GM12878 (cell line): ENCODE results near the gene TULP4. TPM values are rescaled to one million over a fixed set of nuclear protein-coding genes. Genes with fewer than 3 reads are reported as not detected.
"Not testable (repeated sequence)": the region's sequence is repeated elsewhere in the genome, so short reads cannot be mapped to it uniquely, and the experiment has no call there.

ENCODE experiments used
- ATAC-seq: fragments of 200-7000 bp; cut with Tn5 transposase; 3 replicates; pipeline ENCODE4 v1.9.1; 2020; ENCODE audit warnings: mild to moderate bottlenecking, moderate library complexity
- BruUV-seq: library from RNA; stranded (reverse); fragments of 400-500 nt; replicated peaks from 2 replicates; lab custom pipeline; 2021; lab: Mats Ljungman, UMichigan
- CTCF ChIA-PET: fragments of 300-600 bp; sonication (Branson Sonifier 250); formaldehyde crosslinking; extraction: SDS; loops from one replicate; lab custom pipeline; 2021; ENCODE audit warnings: inconsistent platforms; lab: Yijun Ruan, JAX
- POLR2A ChIA-PET: fragments of 350-600 bp; formaldehyde crosslinking; extraction: SDS; loops from one replicate; lab custom pipeline; 2021; ENCODE audit warnings: inconsistent platforms; lab: Charles Lee
- RAD21 ChIA-PET: fragments of 300-600 bp; sonication (Branson Sonifier 250); formaldehyde crosslinking; loops from one replicate; lab custom pipeline; 2023; ENCODE audit warnings: antibody characterized with exemption; ENCODE audit not compliant: unreplicated experiment; lab: Charles Lee
- SMC1A ChIA-PET: fragments of 300-600 bp; sonication (Branson Sonifier 250); formaldehyde crosslinking; loops from one replicate; lab custom pipeline; 2023; ENCODE audit not compliant: unreplicated experiment, uncharacterized antibody; lab: Charles Lee
- DNase-seq: peaks from one replicate; pipeline ENCODE4 v3.0.0-alpha.2; 2011; ENCODE audit warnings: low read depth, low spot score
- FAIRE-seq: peaks from 3 replicates; lab custom pipeline; 2011; peaks lifted over from hg19 to GRCh38; lab: Jason Lieb, UNC
- H2AFZ ChIP-seq: 2 replicates; pipeline ENCODE4 v1.6.0; 2011; ENCODE audit warnings: low read depth, low read length, control low read depth; ENCODE audit not compliant: control insufficient read depth
- H3K27ac ChIP-seq: 2 replicates; pipeline ENCODE4 v1.5.1; 2011; ENCODE audit warnings: control low read depth; ENCODE audit not compliant: control insufficient read depth, insufficient read depth
- H3K27me3 ChIP-seq, 2 experiments: replicated peaks in 1 of 2; 2 replicates each; pipeline versions ENCODE4 v1.6.0 to v1.6.1; 2011; ENCODE audit warnings: low read length in 1 of 2; ENCODE audit not compliant: control insufficient read depth in 2 of 2, insufficient read depth in 2 of 2
- H3K36me3 ChIP-seq, 2 experiments: 2 replicates each; pipeline ENCODE4 v1.5.1; 2011; ENCODE audit warnings: low read length in 1 of 2; ENCODE audit not compliant: control insufficient read depth in 2 of 2, insufficient read depth in 2 of 2
- H3K4me1 ChIP-seq: 2 replicates; pipeline ENCODE4 v1.6.1; 2011; ENCODE audit warnings: mild to moderate bottlenecking, low read length, moderate library complexity, mixed read lengths; ENCODE audit not compliant: control insufficient read depth, insufficient read depth
- H3K4me2 ChIP-seq: 2 replicates; pipeline ENCODE4 v1.6.0; 2011; ENCODE audit warnings: control low read depth; ENCODE audit not compliant: control insufficient read depth, insufficient read depth
- H3K4me3 ChIP-seq: fragments of 200-600 bp; sonication (generic); 2 replicates; pipeline ENCODE4 v1.5.1; 2016
- H3K79me2 ChIP-seq: 2 replicates; pipeline ENCODE4 v1.6.0; 2011; ENCODE audit warnings: low read length; ENCODE audit not compliant: control insufficient read depth, insufficient read depth
- H3K9ac ChIP-seq: 2 replicates; pipeline ENCODE4 v1.8.0; 2011; ENCODE audit warnings: low read length, control low read depth, mixed read lengths; ENCODE audit not compliant: control insufficient read depth, insufficient read depth
- H3K9me3 ChIP-seq: replicated peaks from 3 replicates; pipeline ENCODE4 v1.5.1; 2011; ENCODE audit warnings: mild to moderate bottlenecking, low read length; ENCODE audit not compliant: control insufficient read depth, insufficient read depth
- H4K20me1 ChIP-seq: 2 replicates; pipeline ENCODE4 v1.6.0; 2011; ENCODE audit not compliant: control insufficient read depth, insufficient read depth
- HSF1 ChIP-seq: fragments of 150-350 bp; IDR thresholded peaks from 2 replicates; pipeline ENCODE4 v1.6.1; 2014; ENCODE audit warnings: mild to moderate bottlenecking, low read depth, low read length
- IKZF2 ChIP-seq, 2 experiments: fragments of 450-650 bp; IDR thresholded peaks; 2 replicates each; pipeline ENCODE4 v1.6.1; 2017; ENCODE audit warnings: mild to moderate bottlenecking in 2 of 2, moderate library complexity in 2 of 2
- IRF4 ChIP-seq: IDR thresholded peaks from 2 replicates; pipeline ENCODE4 v1.6.1; 2011; ENCODE audit warnings: low read depth, low read length
- MLLT1 ChIP-seq: fragments of 450-650 bp; IDR thresholded peaks from 2 replicates; pipeline ENCODE4 v1.6.1; 2016; ENCODE audit warnings: mild to moderate bottlenecking
- MXI1 ChIP-seq: fragments of 150-350 bp; IDR thresholded peaks from 2 replicates; pipeline ENCODE4 v1.6.1; 2011; ENCODE audit warnings: low read depth, mild to moderate bottlenecking, inconsistent platforms, low read length, improper control_type of control experiment
- NR2C1 ChIP-seq: fragments of 450-650 bp; IDR thresholded peaks from 2 replicates; pipeline ENCODE4 v1.6.1; 2017; ENCODE audit warnings: antibody characterized with exemption, mild to moderate bottlenecking, moderate library complexity
- POLR2AphosphoS2 ChIP-seq: IDR thresholded peaks from 2 replicates; pipeline ENCODE4 v1.6.1; 2011; ENCODE audit warnings: low read depth, mild to moderate bottlenecking, low read length, improper control_type of control experiment, moderate library complexity
- SREBF2 ChIP-seq: IDR thresholded peaks from 2 replicates; pipeline ENCODE4 v1.6.1; 2012; ENCODE audit warnings: mild to moderate bottlenecking, low read length
- STAT1 ChIP-seq: fragments of 450-650 bp; conservative IDR thresholded peaks from 2 replicates; pipeline ENCODE4 v1.6.1; 2014; ENCODE audit warnings: antibody characterized with exemption, mild to moderate bottlenecking
- TBL1XR1 ChIP-seq: IDR thresholded peaks from 2 replicates; pipeline ENCODE4 v1.6.1; 2012; ENCODE audit warnings: low read depth, low read length, improper control_type of control experiment
- YBX1 ChIP-seq: fragments of 450-650 bp; IDR thresholded peaks from 2 replicates; pipeline ENCODE4 v1.6.1; 2016; ENCODE audit warnings: antibody characterized with exemption
- ZNF274 ChIP-seq: IDR thresholded peaks from one replicate; pipeline ENCODE4 v1.8.0; 2011; ENCODE audit not compliant: insufficient read length, insufficient read depth
- WGBS: methylation state at CpG from one replicate; pipeline ENCODE4 v1.1.6; 2016; ENCODE audit warnings: low lambda C conversion rate; ENCODE audit not compliant: insufficient replicate concordance, insufficient coverage; ENCODE audit errors: missing lambda C conversion rate; 5-methylcytosine and 5-hydroxymethylcytosine counted together
- in situ Hi-C: fragments of 300-500 bp; cut with MboI; formaldehyde crosslinking; loops from 9 replicates; pipeline ENCODE4 v1.14.3; 2018; ENCODE audit warnings: mixed read lengths
- intact Hi-C: fragments of 100-400 bp; cut with micrococcal nuclease; formaldehyde crosslinking; loops from one replicate; pipeline ENCODE4 v1.14.2; 2022; ENCODE audit not compliant: unreplicated experiment
- polyA plus RNA-seq, 11 experiments: library from polyadenylated mRNA; depleted of rRNA in 4 of 11; unstranded in 6 of 11; stranded (reverse) in 5 of 11; fragments of >200 nt; fragmentation: Nextera tagmentation in 4 of 11; fragmentation: Illumina TruSeq in 1 of 11; extraction: Ambion mirVana in 4 of 11; extraction: Trizol in 1 of 11; gene quantifications; 1 replicate in 1 of 11; 2 replicates in 10 of 11; pipeline versions ENCODE4 v1.2.1 to v1.2.3, GENCODE V29; 2011 to 2016; ENCODE audit warnings: inconsistent platforms in 2 of 11, missing spikeins in 2 of 11, low read depth in 1 of 11
- total RNA-seq, 4 experiments: library from RNA; depleted of rRNA in 3 of 4; stranded (reverse); fragments of >200 nt in 3 of 4; fragmentation: Illumina TruSeq in 1 of 4; extraction: Trizol in 1 of 4; gene quantifications; 2 replicates each; pipeline versions ENCODE4 v1.2.1 to v1.2.3, GENCODE V29; 2013 to 2021
- TF ChIP-seq, protein P1 (sequence below): fragments of 450-650 bp; IDR thresholded peaks from 2 replicates; pipeline ENCODE4 v1.6.1; 2018; ENCODE audit warnings: mild to moderate bottlenecking, low read depth, moderate library complexity; ENCODE audit not compliant: partially characterized antibody

Gene TULP4
- total and polyA plus RNA-seq, 10 of the 15 experiments (the other 5 are each of a cell fraction or from before 2014, with no cell fraction given), result 0.73 to 31.8 (median 14.0) TPM

GRCh38 chr6:158339197-158339596, 26.9 kb downstream of the TULP4 start:
- H2AFZ ChIP-seq, H3K4me1 ChIP-seq, H3K79me2 ChIP-seq, H4K20me1 ChIP-seq, FAIRE-seq, H3K4me3 ChIP-seq, BruUV-seq, H3K9ac ChIP-seq, POLR2A ChIA-PET, ATAC-seq, H3K27me3 ChIP-seq, DNase-seq, H3K27ac ChIP-seq, SMC1A ChIA-PET, in situ Hi-C loops, H3K36me3 ChIP-seq, RAD21 ChIA-PET, H3K4me2 ChIP-seq, CTCF ChIA-PET, intact Hi-C loops, H3K9me3 ChIP-seq: not testable (repeated sequence)
- WGBS, result 86% methylated on average over 9 of the region's 10 CpGs

DNA sequence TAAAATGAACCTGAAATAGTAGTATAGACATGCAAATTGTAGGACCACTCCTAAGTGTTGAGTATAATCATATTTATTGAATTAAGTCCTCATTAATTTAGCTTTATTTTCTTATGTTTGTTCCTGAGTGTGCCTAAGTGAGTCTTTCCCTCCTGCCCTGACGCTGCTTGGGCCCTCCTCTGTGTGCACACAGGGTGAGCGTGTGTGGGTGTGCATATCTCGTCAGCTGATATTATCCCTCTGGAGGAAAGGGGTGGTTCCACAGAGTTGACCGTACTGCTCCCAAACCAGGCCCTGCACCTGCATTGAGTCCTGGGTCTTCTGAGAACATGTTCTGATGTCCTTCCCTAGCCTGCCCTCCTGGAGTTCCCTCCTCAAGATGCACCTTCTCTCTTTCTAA, 28.0 kb downstream of the TULP4 start:
- ChIA-PET RAD21 (no interaction called here), POLR2A (no interaction called here), CTCF (interaction anchor here (1.0 kb wide), 1 partner anchor 11 kb away, joined by 5 read pairs; no protein-coding TSS in a partner anchor), SMC1A (interaction anchor here (0.7 kb wide), 1 partner anchor 15 kb away, joined by 4 read pairs; no protein-coding TSS in a partner anchor)
- H3K9me3 ChIP-seq, result no peaks in the 10 kb centered on the region
- intact Hi-C loops (no loop called here), in situ Hi-C loops (no loop called here)
- no peak overlapping the region for H3K4me2 ChIP-seq
- H3K27me3 ChIP-seq, result no peaks in the 10 kb centered on the region
- WGBS, result 100% methylated on average over 4 of the region's 4 CpGs
- DNase-seq, result no peak
- H2AFZ ChIP-seq, result no peak overlapping the region
- H3K79me2 ChIP-seq, result no peaks in the 10 kb centered on the region; the same call in 1 of the 2 replicates
- no peaks in the 10 kb centered on the region for H4K20me1 ChIP-seq
- H3K4me3 ChIP-seq, result no peak overlapping the region
- no TSS peak for BruUV-seq
- H3K9ac ChIP-seq, result no peak overlapping the region
- peaks cover 11% of the 10 kb centered on the region; the same call in 1 of the 2 replicates for H3K4me1 ChIP-seq
- no peak overlapping the region for H3K27ac ChIP-seq
- no peak for ATAC-seq
- FAIRE-seq, result no peak
- no peaks in the 10 kb centered on the region; a peak in 1 of 4 replicates for H3K36me3 ChIP-seq
- TF ChIP-seq MLLT1 (no peak), SREBF2 (no peak), POLR2AphosphoS2 (no peak), TBL1XR1 (no peak), MXI1 (no peak), ZNF274 (no peak), YBX1 (no peak), IRF4 (no peak), STAT1 (no peak), IKZF2 (IDR thresholded peaks at IDR 0.05) (no peak), NR2C1 (no peak), HSF1 (no peak)
- TF ChIP-seq, protein P1, sequence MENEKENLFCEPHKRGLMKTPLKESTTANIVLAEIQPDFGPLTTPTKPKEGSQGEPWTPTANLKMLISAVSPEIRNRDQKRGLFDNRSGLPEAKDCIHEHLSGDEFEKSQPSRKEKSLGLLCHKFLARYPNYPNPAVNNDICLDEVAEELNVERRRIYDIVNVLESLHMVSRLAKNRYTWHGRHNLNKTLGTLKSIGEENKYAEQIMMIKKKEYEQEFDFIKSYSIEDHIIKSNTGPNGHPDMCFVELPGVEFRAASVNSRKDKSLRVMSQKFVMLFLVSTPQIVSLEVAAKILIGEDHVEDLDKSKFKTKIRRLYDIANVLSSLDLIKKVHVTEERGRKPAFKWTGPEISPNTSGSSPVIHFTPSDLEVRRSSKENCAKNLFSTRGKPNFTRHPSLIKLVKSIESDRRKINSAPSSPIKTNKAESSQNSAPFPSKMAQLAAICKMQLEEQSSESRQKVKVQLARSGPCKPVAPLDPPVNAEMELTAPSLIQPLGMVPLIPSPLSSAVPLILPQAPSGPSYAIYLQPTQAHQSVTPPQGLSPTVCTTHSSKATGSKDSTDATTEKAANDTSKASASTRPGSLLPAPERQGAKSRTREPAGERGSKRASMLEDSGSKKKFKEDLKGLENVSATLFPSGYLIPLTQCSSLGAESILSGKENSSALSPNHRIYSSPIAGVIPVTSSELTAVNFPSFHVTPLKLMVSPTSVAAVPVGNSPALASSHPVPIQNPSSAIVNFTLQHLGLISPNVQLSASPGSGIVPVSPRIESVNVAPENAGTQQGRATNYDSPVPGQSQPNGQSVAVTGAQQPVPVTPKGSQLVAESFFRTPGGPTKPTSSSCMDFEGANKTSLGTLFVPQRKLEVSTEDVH, result no peak
